ENCODE measurements around the gene ATRNL1. TPM values are rescaled to one million over a fixed set of nuclear protein-coding genes. Genes with fewer than 3 reads are reported as not detected.

Gene ATRNL1
- total RNA-seq, 1 donor from 2014 or later, result 7.8 TPM

DNA sequence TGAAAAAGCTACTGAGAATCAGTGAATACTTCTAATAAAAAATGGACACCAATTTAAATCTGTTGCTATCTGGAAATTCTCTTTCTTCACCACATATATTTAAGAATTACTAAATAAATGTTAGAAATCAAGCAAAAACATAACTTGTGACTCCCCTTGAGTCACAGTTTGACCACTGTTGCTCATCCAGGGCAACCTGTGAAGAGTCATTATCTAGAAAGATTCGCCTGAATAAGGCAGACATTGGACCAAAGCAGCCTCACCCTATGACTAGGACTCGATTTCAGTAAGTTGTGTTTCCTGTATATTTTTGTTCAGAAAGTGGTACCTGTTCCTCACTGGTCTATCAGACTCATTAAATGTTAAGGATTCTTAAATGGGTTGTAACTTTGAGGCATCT, 572.4 kb downstream of the ATRNL1 start:
- H3K27ac ChIP-seq (ENCODE audit: low read depth, low read length), result no peak overlapping the region
- no peaks in the 10 kb centered on the region for H3K36me3 ChIP-seq (ENCODE audit: control insufficient read depth in 3 of 3, insufficient read depth in 3 of 3, low read length in 3 of 3)
- no peak overlapping the region for H3K4me3 ChIP-seq (ENCODE audit: low read length in 3 of 3)
- no peaks in the 10 kb centered on the region for H3K4me1 ChIP-seq (ENCODE audit: control insufficient read depth in 3 of 3, insufficient read depth in 3 of 3, low read length in 3 of 3)
- H3K27me3 ChIP-seq (ENCODE audit: control insufficient read depth in 3 of 3, insufficient read depth in 3 of 3, low read length in 3 of 3), result no peaks in the 10 kb centered on the region
- H3K9me3 ChIP-seq (ENCODE audit: control insufficient read depth in 3 of 3, low read length in 3 of 3), result no peaks in the 10 kb centered on the region
- no peak overlapping the region for H3K9ac ChIP-seq (ENCODE audit: low read depth in 1 of 3, low read length in 3 of 3)

DNA sequence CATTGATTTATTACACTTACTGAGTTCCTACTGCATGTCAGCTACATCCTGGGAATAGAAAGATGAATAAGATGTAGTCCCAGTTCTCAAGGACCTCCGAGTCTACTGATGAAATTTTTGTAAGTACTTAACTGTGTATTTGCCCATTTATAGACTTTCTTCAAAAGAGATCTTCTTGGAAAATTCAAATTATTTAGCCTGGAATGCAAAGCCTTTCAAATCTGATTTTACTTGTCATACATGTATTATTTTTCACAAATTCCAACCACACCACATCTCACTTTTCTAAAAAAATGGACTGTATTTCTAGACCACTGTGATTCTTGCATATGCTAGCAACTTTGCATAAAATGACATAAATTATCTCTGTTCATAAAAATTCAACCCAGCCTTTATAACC, 581.3 kb downstream of the ATRNL1 start:
- Histone ChIP-seq H3K27me3 (ENCODE audit: control insufficient read depth in 3 of 3, insufficient read depth in 3 of 3, low read length in 3 of 3) (no peaks in the 10 kb centered on the region), H3K36me3 (ENCODE audit: control insufficient read depth in 3 of 3, insufficient read depth in 3 of 3, low read length in 3 of 3) (no peaks in the 10 kb centered on the region), H3K4me1 (ENCODE audit: control insufficient read depth in 3 of 3, insufficient read depth in 3 of 3, low read length in 3 of 3) (no peaks in the 10 kb centered on the region), H3K9me3 (ENCODE audit: control insufficient read depth in 3 of 3, low read length in 3 of 3) (no peaks in the 10 kb centered on the region), H3K4me3 (ENCODE audit: low read length in 3 of 3) (no peak overlapping the region), H3K9ac (ENCODE audit: low read depth in 1 of 3, low read length in 3 of 3) (no peak overlapping the region), H3K27ac (ENCODE audit: low read depth, low read length) (no peak overlapping the region)

DNA sequence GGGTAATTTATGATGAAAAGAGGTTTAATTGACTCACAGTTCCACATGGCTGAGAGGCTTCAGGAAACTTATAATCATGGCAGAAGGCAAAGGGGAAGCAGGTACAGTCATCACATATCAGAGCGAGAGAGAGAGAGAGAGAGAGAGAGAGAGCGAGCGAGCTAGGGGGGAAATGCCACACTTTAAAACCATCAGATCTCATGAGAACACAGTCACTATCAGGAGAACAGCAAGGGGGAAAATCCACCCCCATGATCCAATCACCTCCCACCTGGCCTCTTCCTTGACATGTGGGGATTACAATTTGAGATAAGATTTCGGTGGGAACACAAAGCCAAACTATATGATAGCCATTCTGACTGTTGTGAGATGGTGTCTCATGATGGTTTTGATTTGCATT, 603.6 kb downstream of the ATRNL1 start:
- Histone ChIP-seq H3K27me3 (ENCODE audit: control insufficient read depth in 3 of 3, insufficient read depth in 3 of 3, low read length in 3 of 3) (no peaks in the 10 kb centered on the region), H3K4me3 (ENCODE audit: low read length in 3 of 3) (no peak overlapping the region), H3K36me3 (ENCODE audit: control insufficient read depth in 3 of 3, insufficient read depth in 3 of 3, low read length in 3 of 3) (no peaks in the 10 kb centered on the region), H3K27ac (ENCODE audit: low read depth, low read length) (no peak overlapping the region), H3K9ac (ENCODE audit: low read depth in 1 of 3, low read length in 3 of 3) (no peak overlapping the region), H3K4me1 (ENCODE audit: control insufficient read depth in 3 of 3, insufficient read depth in 3 of 3, low read length in 3 of 3) (no peaks in the 10 kb centered on the region), H3K9me3 (ENCODE audit: control insufficient read depth in 3 of 3, low read length in 3 of 3) (no peaks in the 10 kb centered on the region)

DNA sequence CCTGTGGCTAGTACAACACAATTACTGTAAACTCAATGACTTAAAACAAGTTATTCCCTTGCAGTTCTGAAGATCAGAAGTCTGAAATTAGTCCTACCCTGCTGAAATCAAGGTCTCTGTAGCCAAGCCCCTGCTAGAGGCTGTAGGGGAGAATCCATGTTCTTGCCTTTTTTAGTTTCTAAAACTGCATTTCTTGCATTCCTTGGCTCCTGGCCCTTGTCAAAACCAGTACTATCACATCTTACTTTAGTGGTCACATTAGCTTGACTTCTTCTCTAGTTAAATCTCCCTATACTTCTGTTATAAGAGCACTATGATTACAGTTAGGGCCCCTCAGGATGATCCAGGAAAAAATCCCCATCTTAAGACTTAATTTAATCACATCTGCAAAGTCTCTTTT, 612.9 kb downstream of the ATRNL1 start:
- H3K9ac ChIP-seq (ENCODE audit: low read depth in 1 of 3, low read length in 3 of 3), result no peak overlapping the region
- H3K4me1 ChIP-seq (ENCODE audit: control insufficient read depth in 3 of 3, insufficient read depth in 3 of 3, low read length in 3 of 3), result no peaks in the 10 kb centered on the region
- H3K4me3 ChIP-seq (ENCODE audit: low read length in 3 of 3), result no peak overlapping the region
- no peaks in the 10 kb centered on the region for H3K9me3 ChIP-seq (ENCODE audit: control insufficient read depth in 3 of 3, low read length in 3 of 3)
- H3K36me3 ChIP-seq (ENCODE audit: control insufficient read depth in 3 of 3, insufficient read depth in 3 of 3, low read length in 3 of 3), result no peaks in the 10 kb centered on the region
- H3K27me3 ChIP-seq (ENCODE audit: control insufficient read depth in 3 of 3, insufficient read depth in 3 of 3, low read length in 3 of 3), result no peaks in the 10 kb centered on the region
- no peak overlapping the region for H3K27ac ChIP-seq (ENCODE audit: low read depth, low read length)

DNA sequence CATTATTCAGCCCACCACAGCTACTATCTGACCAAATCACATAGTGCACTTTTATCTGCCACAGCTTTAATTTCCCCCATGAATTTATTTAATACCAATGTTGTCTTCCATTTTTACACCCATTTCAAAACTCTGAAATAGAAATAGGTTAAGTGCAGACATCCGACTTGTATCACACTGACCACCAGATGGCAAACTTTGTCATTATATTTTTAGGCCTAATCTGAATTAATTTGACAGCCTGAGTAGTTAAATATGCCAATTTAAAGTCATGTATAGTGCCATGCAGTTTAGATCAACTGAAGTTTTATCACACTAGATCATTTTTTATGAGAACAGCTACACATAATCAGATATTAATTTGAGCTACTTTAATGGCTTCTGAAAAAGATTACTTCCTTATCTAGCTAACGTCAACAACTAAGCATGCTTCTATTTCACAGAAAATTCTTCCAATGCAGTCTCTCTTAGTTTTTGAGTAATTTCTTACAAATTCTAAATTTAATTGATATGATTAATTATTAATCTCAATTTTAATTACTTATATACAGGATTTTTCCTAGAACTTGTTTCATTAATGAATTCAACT, 613.4 kb downstream of the ATRNL1 start:
- H3K9me3 ChIP-seq (ENCODE audit: control insufficient read depth in 3 of 3, low read length in 3 of 3), result no peaks in the 10 kb centered on the region
- no peaks in the 10 kb centered on the region for H3K27me3 ChIP-seq (ENCODE audit: control insufficient read depth in 3 of 3, insufficient read depth in 3 of 3, low read length in 3 of 3)
- no peak overlapping the region for H3K9ac ChIP-seq (ENCODE audit: low read depth in 1 of 3, low read length in 3 of 3)
- no peak overlapping the region for H3K4me3 ChIP-seq (ENCODE audit: low read length in 3 of 3)
- no peak overlapping the region for H3K27ac ChIP-seq (ENCODE audit: low read depth, low read length)
- no peaks in the 10 kb centered on the region for H3K36me3 ChIP-seq (ENCODE audit: control insufficient read depth in 3 of 3, insufficient read depth in 3 of 3, low read length in 3 of 3)
- H3K4me1 ChIP-seq (ENCODE audit: control insufficient read depth in 3 of 3, insufficient read depth in 3 of 3, low read length in 3 of 3), result no peaks in the 10 kb centered on the region

DNA sequence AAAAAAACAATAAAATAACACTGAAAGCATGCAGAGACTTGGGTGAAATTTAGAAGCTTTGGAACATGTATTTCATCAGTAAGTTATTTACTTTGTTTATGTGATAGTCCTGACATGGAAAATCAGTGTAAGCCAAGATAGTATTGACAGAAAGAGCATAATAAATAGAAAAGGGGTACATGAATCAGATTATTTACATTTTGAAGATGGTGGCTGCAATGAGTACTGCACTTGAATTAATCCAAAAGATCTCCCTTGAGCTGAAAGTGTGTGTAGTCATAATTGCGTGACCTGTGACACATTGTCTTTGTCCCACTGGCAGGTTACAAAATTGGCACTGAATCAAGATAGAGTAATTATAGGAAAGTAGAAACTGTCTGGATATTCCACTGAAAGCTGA, 617.0 kb downstream of the ATRNL1 start:
- H3K4me1 ChIP-seq (ENCODE audit: control insufficient read depth in 3 of 3, insufficient read depth in 3 of 3, low read length in 3 of 3), result no peaks in the 10 kb centered on the region

DNA sequence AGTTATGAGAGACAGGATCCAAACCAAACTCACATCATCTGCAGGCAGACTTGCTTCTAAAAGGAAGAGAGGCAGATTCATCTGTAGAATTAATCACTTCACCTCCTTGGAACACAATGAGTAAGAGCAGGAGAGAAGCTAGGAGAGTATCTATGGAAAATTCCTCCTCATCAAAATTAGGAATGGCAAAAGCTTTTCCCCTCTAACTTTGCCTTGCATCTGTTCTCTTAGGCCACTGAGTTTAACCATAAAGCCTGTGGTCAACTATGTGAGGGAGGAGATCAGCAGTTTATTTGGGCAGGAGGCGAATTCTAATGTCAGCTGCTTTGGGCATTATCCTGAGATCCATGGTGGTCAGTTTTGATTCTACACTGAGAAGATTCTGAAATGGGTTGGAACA, 618.1 kb downstream of the ATRNL1 start:
- H3K27me3 ChIP-seq (ENCODE audit: control insufficient read depth in 3 of 3, insufficient read depth in 3 of 3, low read length in 3 of 3), result no peaks in the 10 kb centered on the region

More for the DNA sequence above, 617.0 kb downstream of the ATRNL1 start:
- Histone ChIP-seq H3K9me3 (ENCODE audit: control insufficient read depth in 3 of 3, low read length in 3 of 3) (no peaks in the 10 kb centered on the region), H3K4me3 (ENCODE audit: low read length in 3 of 3) (no peak overlapping the region), H3K36me3 (ENCODE audit: control insufficient read depth in 3 of 3, insufficient read depth in 3 of 3, low read length in 3 of 3) (no peaks in the 10 kb centered on the region), H3K27me3 (ENCODE audit: control insufficient read depth in 3 of 3, insufficient read depth in 3 of 3, low read length in 3 of 3) (no peaks in the 10 kb centered on the region), H3K27ac (ENCODE audit: low read depth, low read length) (no peak overlapping the region), H3K9ac (ENCODE audit: low read depth in 1 of 3, low read length in 3 of 3) (no peak overlapping the region)

DNA sequence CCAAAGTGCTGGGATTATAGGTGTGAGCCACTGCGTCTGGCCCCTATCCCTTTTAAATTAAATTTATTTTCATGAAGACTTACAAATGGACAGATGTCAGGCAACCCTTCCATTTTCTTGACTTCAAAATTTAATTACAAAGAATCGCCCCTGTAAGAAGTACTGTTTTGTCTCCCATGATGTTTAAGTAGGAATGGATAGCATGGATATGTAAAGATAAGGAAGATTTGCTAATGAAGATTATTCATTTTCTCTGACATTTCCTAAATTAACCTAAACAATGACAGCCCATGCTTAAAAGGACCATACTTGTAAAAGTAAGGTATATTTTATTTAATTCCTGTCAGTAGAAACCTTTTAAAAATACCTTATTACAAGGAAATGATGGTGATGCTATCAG, 627.0 kb downstream of the ATRNL1 start:
- Histone ChIP-seq H3K27ac (ENCODE audit: low read depth, low read length) (no peak overlapping the region), H3K4me1 (ENCODE audit: control insufficient read depth in 3 of 3, insufficient read depth in 3 of 3, low read length in 3 of 3) (no peaks in the 10 kb centered on the region), H3K9me3 (ENCODE audit: control insufficient read depth in 3 of 3, low read length in 3 of 3) (no peaks in the 10 kb centered on the region), H3K27me3 (ENCODE audit: control insufficient read depth in 3 of 3, insufficient read depth in 3 of 3, low read length in 3 of 3) (no peaks in the 10 kb centered on the region), H3K9ac (ENCODE audit: low read depth in 1 of 3, low read length in 3 of 3) (no peak overlapping the region), H3K4me3 (ENCODE audit: low read length in 3 of 3) (no peak overlapping the region), H3K36me3 (ENCODE audit: control insufficient read depth in 3 of 3, insufficient read depth in 3 of 3, low read length in 3 of 3) (no peaks in the 10 kb centered on the region)

More for the DNA sequence above, 618.1 kb downstream of the ATRNL1 start:
- H3K9me3 ChIP-seq (ENCODE audit: control insufficient read depth in 3 of 3, low read length in 3 of 3), result no peaks in the 10 kb centered on the region
- H3K4me1 ChIP-seq (ENCODE audit: control insufficient read depth in 3 of 3, insufficient read depth in 3 of 3, low read length in 3 of 3), result no peaks in the 10 kb centered on the region
- no peak overlapping the region for H3K9ac ChIP-seq (ENCODE audit: low read depth in 1 of 3, low read length in 3 of 3)
- H3K27ac ChIP-seq (ENCODE audit: low read depth, low read length), result no peak overlapping the region
- no peaks in the 10 kb centered on the region for H3K36me3 ChIP-seq (ENCODE audit: control insufficient read depth in 3 of 3, insufficient read depth in 3 of 3, low read length in 3 of 3)
- H3K4me3 ChIP-seq (ENCODE audit: low read length in 3 of 3), result no peak overlapping the region

DNA sequence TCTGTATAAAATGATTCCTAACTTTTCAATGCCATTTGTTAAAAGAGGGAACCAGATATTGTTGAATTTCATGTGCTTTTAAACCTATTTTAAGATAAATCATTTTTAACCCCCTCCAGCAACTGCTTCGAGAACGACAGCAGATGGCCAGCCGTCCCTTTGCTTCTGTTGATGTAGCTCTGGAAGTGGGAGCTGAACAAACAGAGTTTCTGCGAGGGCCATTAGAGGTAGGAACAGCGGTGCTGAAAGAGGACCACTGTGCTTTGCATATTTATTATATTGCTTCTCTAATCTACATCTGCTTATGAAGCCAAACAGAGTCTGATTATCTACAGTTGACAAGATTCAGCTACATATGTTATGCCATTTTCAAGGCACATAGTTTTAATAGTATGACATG, 634.0 kb downstream of the ATRNL1 start:
- Histone ChIP-seq H3K4me1 (ENCODE audit: control insufficient read depth in 3 of 3, insufficient read depth in 3 of 3, low read length in 3 of 3) (no peaks in the 10 kb centered on the region), H3K27me3 (ENCODE audit: control insufficient read depth in 3 of 3, insufficient read depth in 3 of 3, low read length in 3 of 3) (no peaks in the 10 kb centered on the region), H3K9ac (ENCODE audit: low read depth in 1 of 3, low read length in 3 of 3) (no peak overlapping the region)

DNA sequence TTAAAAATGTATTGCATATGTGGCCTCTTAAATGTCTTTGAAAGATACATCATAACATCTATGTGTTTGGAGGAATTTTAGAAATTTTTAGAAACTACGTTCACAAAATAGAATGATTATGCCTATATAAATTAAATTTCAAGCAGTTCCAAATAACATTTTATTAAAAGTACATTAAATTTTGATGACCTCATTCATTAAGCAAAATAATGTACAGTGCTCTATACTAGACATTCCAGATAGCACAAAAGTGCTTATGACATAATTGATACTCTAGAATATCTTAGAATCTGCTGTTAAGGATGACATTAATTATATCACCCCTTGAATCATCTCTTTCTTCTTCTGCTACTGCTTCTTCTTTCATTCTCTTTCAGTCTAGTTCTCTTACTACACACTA, 650.9 kb downstream of the ATRNL1 start:
- H3K4me3 ChIP-seq (ENCODE audit: low read length in 3 of 3), result no peak overlapping the region
- no peaks in the 10 kb centered on the region for H3K36me3 ChIP-seq (ENCODE audit: control insufficient read depth in 3 of 3, insufficient read depth in 3 of 3, low read length in 3 of 3)
- H3K9me3 ChIP-seq (ENCODE audit: control insufficient read depth in 3 of 3, low read length in 3 of 3), result no peaks in the 10 kb centered on the region
- no peaks in the 10 kb centered on the region for H3K4me1 ChIP-seq (ENCODE audit: control insufficient read depth in 3 of 3, insufficient read depth in 3 of 3, low read length in 3 of 3)
- no peaks in the 10 kb centered on the region for H3K27me3 ChIP-seq (ENCODE audit: control insufficient read depth in 3 of 3, insufficient read depth in 3 of 3, low read length in 3 of 3)
- H3K9ac ChIP-seq (ENCODE audit: low read depth in 1 of 3, low read length in 3 of 3), result no peak overlapping the region
- no peak overlapping the region for H3K27ac ChIP-seq (ENCODE audit: low read depth, low read length)

More for the DNA sequence above, 634.0 kb downstream of the ATRNL1 start:
- Histone ChIP-seq H3K27ac (ENCODE audit: low read depth, low read length) (no peak overlapping the region), H3K9me3 (ENCODE audit: control insufficient read depth in 3 of 3, low read length in 3 of 3) (no peaks in the 10 kb centered on the region), H3K36me3 (ENCODE audit: control insufficient read depth in 3 of 3, insufficient read depth in 3 of 3, low read length in 3 of 3) (no peaks in the 10 kb centered on the region), H3K4me3 (ENCODE audit: low read length in 3 of 3) (no peak overlapping the region)

DNA sequence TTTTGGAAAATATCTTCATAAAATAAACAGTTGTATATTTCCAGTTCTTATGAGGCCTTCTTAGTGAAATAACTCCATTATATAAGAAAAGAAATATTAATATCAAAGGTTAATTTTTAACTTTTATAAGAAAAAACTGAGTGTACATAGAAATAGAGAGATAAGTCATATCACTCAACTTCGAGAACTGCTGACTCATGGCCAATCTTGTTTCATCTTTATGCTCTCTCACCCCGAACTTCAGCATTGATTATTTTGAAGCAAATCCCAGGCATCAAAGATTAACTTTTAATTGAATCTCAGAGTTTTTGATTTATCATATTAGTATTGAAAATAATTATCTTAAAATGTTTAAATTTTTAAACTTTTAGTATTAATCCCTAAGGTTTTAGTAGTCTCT, 652.8 kb downstream of the ATRNL1 start:
- no peaks in the 10 kb centered on the region for H3K4me1 ChIP-seq (ENCODE audit: control insufficient read depth in 3 of 3, insufficient read depth in 3 of 3, low read length in 3 of 3)
- H3K27ac ChIP-seq (ENCODE audit: low read depth, low read length), result no peak overlapping the region
- H3K27me3 ChIP-seq (ENCODE audit: control insufficient read depth in 3 of 3, insufficient read depth in 3 of 3, low read length in 3 of 3), result no peaks in the 10 kb centered on the region
- no peaks in the 10 kb centered on the region for H3K36me3 ChIP-seq (ENCODE audit: control insufficient read depth in 3 of 3, insufficient read depth in 3 of 3, low read length in 3 of 3)
- no peak overlapping the region for H3K9ac ChIP-seq (ENCODE audit: low read depth in 1 of 3, low read length in 3 of 3)
- no peaks in the 10 kb centered on the region for H3K9me3 ChIP-seq (ENCODE audit: control insufficient read depth in 3 of 3, low read length in 3 of 3)
- H3K4me3 ChIP-seq (ENCODE audit: low read length in 3 of 3), result no peak overlapping the region

Data from skeletal muscle tissue (tissue), 4 donors.